HG03045 (cell line): ENCODE results near the gene DEFB112.

Experiments
- ATAC-seq: cut with Tn5 transposase; IDR thresholded peaks from one replicate; pipeline ENCODE4 v1.9.1; 2021; ENCODE audit warnings: mild to moderate bottlenecking, moderate library complexity; ENCODE audit not compliant: unreplicated experiment

Gene DEFB112

GRCh38 chr6:50049829-50050228 lies at the start of gene DEFB112:
Gene DEFB112, minus strand, starts transcription at chr6:50049929. Its CDS starts 60 bp downstream, at chr6:50049869.
- ATAC-seq = no peak

- no peak for ATAC-seq
Observed at GRCh38 chr6:50098641-50098993, 48.9 kb upstream of the DEFB112 start.

- ATAC-seq = no peak
Observed at GRCh38 chr6:50097966-50098640, 48.4 kb upstream of the DEFB112 start.

GRCh38 chr6:50096296-50096695 lies 46.6 kb upstream of the DEFB112 start:
- no peak for ATAC-seq

- ATAC-seq = no peak
Observed at GRCh38 chr6:50093938-50094272, 44.2 kb upstream of the DEFB112 start.

GRCh38 chr6:50093116-50093937 lies 43.6 kb upstream of the DEFB112 start:
- ATAC-seq = no peak

GRCh38 chr6:50091641-50092040 lies 41.9 kb upstream of the DEFB112 start:
- ATAC-seq = no peak

- no peak for ATAC-seq
Observed at GRCh38 chr6:50089911-50090310, 40.2 kb upstream of the DEFB112 start.

- no peak for ATAC-seq
Observed at GRCh38 chr6:50087231-50087954, 37.7 kb upstream of the DEFB112 start.

- no peak for ATAC-seq
Observed at GRCh38 chr6:50077385-50077784, 27.7 kb upstream of the DEFB112 start.

GRCh38 chr6:50076431-50076830 lies 26.7 kb upstream of the DEFB112 start:
- no peak for ATAC-seq

- no peak for ATAC-seq
Observed at GRCh38 chr6:50071921-50072320, 22.2 kb upstream of the DEFB112 start.

- ATAC-seq = no peak
Observed at GRCh38 chr6:50070101-50070500, 20.4 kb upstream of the DEFB112 start.

- no peak for ATAC-seq
Observed at GRCh38 chr6:50062051-50062450, 12.3 kb upstream of the DEFB112 start.

- ATAC-seq = no peak
Observed at GRCh38 chr6:50056242-50056641, 6.5 kb upstream of the DEFB112 start.

- no peak for ATAC-seq
Observed at GRCh38 chr6:50047026-50047425, 2.7 kb downstream of the DEFB112 start.

- no peak for ATAC-seq
Observed at GRCh38 chr6:50030777-50031562, 18.8 kb downstream of the DEFB112 start.

GRCh38 chr6:50030350-50030749 lies 19.4 kb downstream of the DEFB112 start:
- ATAC-seq = no peak

- ATAC-seq = no peak
Observed at GRCh38 chr6:50025258-50025657, 24.5 kb downstream of the DEFB112 start.

GRCh38 chr6:50021894-50022293 lies 27.8 kb downstream of the DEFB112 start, which contains the start of gene DEFB110:
Gene DEFB110, minus strand, starts transcription at chr6:50021994. Its CDS starts 59 bp downstream, at chr6:50021935.
- ATAC-seq = no peak

GRCh38 chr6:50007819-50008218 lies 41.9 kb downstream of the DEFB112 start:
- ATAC-seq = no peak
